IPS DF 19.7 (cell line): ENCODE data around the gene KDELR3.

ENCODE experiments used
- DNase-seq: peaks from one replicate; pipeline ENCODE4 v3.0.0-alpha.2; 2013; ENCODE audit warnings: low read depth, low spot score

KDELR3 gene

DNA sequence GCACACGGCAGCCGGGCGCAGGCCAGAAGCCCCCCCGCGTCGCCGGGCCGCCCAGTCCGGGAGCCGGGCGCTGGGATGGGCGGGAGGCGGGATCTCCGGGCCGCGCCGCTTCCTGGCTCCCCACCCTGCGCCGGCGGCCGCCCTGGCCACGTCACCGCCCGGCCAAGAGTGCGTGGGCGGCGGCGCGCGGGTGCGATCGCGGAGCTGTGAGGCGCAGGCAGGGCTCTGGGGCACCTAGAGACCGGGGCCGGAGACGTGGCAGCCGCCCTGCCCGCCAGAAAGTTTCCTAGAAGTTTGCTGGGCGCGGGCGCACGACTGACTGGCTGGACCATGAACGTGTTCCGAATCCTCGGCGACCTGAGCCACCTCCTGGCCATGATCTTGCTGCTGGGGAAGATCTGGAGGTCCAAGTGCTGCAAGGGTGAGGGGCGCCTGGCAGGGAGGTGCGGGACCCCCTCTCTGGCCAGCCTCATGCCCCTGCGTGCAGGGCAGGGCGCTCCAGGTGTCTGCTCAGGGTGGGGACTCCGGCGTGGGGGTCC, at the start of gene KDELR3:
Gene KDELR3, plus strand, starts transcription at position 193 of the 539 bp plus-strand sequence. Its CDS starts 138 bp downstream, at position 331.
- DNase-seq = no peak

DNA sequence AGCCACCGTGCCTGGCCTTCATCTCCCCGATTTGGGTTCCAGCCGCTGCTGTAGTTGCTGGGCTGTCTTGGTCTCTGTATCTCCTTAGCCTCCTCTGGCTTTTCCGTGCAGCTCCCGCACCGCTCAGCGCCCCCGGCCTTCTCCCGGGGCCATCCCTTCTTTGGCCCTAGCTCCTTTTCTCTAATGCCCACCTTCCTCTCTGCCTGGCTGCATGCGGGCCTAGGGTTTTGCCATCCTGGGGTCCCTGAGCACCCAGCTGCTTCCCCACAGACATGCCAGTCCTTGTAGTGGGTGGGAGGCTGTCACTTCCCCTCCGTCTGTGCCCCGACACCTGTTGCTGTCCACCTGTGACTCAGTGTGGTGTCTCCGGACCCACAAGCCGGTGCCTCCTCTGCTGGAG, 49.3 kb upstream of the KDELR3 start:
- no peak for DNase-seq

DNA sequence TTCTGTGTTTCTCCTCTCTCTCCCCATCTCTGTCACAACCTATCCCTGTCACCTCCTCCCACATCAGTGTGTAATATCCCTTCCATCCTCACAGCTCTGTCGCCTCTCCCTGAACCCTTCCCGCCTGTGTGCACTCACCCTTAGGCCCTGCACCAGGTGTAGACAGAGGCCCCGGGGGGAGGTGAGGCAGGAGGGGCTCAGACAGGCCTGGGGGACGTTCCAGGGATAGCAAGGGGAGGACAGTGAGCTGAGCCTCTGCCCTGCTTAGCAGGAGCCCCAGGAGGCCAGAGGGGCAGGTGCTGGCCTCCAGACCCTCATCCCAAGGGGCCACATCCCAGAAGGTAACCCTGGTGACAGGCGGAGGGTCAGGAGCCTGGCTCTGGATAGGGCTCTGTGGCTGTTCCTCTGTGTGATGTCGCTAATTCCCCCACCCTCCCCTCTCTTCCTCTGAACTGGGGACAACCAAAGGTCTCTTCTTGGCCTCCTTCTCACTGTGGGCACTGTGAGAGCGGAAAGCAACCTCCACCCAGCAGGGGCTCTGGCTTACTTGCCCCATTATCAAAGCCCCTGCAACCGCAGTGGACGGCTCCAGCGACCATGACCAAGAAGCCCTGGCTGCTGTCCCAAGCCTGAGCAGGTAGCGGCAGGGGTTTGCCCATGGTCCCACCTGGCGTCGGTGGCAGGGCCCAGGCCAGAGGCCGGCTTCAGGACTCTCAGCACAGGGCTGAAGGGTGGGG, 48.6 kb upstream of the KDELR3 start:
- DNase-seq = no peak

DNA sequence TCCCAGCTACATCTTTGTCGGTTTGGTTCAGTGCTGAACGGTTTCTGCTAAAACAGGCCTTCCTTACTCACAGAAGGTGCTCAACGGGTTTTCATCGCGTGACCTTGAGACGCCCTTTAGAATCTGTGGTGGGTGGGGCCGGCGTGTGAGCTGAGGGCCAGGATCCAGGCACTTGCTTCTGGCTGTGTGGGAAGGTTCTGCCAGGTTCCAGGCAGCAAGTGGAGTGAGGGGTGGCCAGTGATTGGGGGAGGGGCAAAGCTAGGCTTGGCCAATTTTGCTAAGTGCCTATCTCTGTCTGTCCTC, 48.1 kb upstream of the KDELR3 start:
- no peak for DNase-seq

DNA sequence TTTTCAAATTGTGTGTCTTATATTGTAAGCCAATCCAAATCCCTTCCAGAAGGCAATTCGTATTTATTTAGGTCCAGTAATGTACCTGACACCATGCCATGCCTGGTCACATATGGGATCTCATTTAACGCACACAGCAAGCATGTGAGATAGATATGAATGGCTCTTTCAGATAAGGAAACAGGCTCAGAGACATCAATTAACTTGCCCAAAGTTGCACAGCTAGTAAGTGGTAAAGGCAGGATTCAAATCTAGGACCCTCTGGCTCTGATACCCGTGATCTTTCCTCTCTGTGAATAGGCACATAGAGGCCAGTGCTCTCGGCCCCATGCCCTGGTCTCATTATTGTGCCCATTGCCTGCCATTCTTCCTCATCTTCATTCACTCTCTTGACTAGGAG, 47.2 kb upstream of the KDELR3 start:
- no peak for DNase-seq

DNA sequence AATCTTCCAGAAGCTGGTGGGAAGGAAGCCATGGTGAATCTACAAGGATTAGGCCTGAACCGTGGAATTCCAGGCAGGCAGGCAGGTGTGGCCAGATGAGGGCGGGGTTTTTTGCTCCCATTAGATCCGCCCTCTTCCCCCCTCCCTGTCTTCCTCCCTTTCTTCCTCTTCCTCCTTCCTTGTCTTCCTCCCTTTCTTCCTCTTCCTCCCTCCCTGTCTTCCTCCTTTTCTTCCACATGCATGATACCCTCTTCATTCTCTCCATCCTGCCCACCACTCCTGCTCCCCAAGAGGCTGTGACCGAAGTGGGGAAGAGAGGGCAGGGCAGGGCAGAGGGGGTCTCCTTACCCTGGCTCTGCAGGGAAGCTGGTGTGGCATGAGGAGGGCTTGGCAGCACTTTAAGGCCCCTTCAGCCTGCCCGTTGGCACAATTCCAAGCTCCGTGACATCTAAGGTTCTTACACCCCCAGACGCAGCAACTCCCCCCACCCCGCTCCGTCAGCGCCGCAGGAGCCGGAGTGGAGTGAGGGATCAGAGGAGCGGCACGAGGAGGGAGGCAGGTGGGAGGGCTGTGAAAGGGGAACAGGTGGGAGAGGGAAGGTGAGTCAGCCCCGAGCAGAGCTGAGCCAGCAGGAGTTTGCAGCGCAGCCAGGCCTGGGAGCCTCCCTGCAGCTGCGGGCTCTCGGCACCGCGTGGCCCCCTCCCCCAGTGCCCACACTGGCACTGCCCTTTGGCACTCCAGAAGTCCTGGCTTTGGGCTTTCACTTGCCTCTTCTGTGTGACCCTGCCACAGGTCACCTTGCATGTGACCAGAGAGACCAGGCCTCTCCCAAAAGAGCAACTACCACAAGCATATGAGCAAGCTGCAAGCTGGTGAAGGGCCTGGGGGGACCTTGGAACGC, 45.0 kb upstream of the KDELR3 start:
- DNase-seq = no peak

DNA sequence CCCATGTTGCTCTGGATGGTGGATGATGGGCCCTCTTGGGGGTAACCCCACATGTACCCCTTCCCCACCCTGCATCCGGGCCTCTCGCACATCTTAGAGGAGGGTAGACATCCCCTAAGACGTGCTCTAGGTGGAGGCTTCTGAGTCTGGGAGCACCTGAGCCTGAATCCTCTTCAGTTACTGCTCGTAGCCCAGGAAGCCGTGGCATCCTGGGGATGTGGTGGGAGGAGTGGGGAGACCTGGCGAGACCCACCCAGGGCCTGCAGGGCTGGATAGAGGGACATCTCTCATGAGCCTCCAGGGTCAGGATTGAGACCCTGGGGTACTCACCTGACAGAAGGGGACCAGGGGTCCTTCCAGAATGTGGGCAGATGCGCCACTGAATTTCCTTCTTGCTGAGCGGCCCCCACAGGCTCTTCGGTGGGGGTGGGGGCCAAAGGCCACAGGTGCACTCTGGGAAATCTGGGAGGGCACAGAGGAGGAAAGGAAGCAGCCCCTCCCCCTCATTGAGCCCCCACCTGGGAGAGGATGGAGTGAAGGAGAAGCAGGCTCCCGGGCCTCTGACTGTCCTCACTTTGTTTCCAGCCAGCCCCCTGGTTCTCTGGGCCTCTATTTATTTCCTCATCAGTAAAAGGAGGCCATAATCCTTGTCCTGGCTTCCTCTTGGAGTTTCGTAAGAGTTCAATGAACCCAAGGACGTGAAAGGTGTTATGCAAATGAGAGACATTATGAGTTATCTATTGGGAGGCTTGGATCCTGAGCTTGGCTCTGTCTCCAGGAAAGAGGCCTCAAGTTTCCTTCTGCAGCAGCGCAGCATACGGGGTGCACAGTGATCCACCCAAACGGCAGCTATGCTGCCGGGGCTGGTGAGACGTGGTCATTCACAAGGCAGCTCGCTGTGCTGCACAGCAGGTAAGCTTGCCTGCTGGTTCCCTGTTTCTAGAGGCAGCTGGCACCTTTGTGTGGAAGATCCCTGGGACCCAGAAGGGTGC, 44.1 kb upstream of the KDELR3 start:
- no peak for DNase-seq

DNA sequence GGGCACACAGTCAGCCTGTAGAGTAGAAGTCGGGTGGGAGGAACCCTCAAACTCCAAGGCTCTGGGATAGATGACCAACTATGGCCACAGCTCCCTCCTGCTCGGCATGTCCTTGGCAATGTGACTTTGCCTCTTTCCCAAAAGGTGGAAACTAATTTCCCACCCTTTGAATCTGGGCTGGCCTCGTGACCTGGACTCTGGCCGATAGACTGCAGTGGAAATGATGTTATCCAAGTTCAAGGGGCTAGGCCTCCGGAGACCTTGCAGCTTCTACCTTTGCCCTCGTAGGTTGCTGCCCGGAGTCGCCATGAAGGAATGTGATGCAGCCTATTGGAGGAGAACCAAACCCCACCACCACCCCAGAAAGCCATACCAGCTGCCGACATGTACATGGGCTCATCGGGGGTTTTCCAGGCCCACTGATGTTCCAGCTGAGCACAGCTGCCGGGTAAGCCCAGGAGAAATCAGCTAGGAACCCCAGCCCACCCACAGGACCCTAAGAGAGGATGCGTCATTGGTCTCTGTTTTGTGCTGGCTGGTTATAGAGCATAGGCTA, 43.3 kb upstream of the KDELR3 start:
- no peak for DNase-seq

DNA sequence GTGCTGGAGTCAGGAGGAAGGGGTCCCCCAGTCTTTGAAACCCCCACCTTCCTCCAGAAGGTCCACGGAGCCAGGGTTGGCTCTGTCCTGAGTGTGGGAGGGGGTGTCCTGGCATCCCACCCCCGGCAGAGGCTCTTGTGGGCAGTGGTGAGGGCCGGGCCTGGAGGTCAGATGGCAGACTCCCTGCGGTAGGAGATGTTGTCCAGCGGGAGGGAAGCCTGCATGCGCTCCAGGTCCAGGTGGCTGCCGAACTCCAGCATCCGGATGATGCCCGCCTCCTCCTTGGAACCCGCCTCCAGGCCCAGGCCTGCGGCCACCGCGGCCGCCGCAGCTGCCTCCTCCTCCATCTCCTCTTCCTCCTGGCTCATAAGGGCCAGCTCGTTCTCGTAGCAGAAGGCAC, 41.3 kb upstream of the KDELR3 start:
- DNase-seq = no peak

DNA sequence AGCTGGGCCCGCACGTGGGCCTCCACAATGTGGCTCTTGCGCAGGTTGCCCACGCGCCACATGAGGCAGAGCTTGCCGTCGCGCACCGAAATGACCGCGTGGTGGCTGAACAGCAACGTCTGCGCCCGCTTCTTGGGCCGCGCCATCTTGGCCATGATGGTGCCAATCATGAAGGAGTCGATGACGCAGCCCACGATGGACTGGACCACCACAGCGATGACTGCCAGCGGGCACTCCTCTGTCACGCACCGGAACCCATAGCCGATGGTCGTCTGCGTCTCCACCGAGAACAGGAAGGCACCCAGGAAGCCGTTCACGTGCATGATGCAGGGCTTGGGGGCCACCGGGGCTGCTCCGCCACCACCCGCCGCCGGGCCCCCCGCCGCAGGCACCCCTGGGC, 40.4 kb upstream of the KDELR3 start:
- DNase-seq = no peak

DNA sequence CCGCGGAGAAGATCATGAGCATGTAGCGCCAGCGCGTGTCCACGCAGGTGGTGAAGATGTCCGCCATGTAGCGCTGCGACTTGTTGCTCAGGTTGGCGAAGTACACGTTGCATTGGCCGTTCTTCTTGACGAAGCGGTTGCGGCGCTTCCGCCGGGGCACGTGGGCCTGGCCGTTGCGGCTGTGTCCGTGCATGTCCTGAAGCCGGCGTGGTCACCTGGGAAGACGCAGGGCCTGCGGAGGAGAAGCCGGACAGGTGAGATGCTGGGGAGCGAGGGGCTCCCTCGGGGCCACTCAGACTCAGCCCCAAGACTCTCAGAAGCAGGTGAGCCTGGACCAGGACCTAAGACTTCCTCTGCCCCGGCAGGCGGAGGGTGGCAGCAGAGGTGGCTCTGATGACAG, 40.0 kb upstream of the KDELR3 start:
- no peak for DNase-seq

DNA sequence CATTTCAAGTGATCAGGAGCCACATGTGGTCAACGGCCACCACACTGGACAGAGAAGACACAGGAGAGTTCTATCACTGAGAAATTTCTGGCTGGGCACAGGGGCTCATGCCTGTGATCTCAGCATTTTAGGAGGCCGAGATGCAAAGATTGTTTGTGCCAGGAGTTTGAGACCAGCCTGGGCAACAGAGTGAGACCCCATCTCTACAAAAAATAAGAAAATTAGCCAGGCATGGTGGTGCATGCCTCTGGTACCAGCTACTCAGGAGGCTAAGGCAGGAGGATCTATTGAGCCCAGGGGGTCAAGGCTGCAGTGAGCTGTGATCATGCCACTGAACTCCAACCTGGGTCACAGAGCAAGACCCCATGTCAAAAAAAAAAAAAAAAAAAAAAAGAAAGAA, 39.2 kb upstream of the KDELR3 start:
- DNase-seq = no peak

DNA sequence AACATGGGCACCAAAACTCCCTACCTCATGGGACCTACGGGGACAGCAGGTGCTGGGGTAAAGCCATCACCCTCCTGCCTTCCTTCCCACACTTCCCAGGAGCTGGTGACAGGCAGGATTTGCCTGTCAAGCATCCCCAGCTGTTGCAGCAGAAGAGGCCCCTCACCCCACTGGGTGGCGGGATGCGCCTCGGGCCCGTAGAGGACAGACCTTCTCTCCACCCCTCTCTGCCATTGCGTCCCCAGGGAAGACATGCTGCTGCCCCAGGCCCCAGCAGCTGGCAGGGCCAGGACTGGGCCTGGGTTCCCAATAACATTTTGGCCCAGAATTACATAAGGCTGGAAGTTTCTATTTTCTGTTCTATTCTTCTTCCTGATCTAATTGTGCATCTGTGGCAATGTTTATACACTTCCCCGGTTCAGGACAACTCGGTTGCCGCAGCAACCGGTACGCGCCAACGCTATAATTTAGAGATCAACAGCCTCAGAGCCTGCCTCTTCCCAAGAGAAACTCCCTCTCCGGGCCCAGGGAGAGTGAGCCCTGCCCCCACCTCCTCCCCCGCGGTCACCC, 38.3 kb upstream of the KDELR3 start:
- no peak for DNase-seq

DNA sequence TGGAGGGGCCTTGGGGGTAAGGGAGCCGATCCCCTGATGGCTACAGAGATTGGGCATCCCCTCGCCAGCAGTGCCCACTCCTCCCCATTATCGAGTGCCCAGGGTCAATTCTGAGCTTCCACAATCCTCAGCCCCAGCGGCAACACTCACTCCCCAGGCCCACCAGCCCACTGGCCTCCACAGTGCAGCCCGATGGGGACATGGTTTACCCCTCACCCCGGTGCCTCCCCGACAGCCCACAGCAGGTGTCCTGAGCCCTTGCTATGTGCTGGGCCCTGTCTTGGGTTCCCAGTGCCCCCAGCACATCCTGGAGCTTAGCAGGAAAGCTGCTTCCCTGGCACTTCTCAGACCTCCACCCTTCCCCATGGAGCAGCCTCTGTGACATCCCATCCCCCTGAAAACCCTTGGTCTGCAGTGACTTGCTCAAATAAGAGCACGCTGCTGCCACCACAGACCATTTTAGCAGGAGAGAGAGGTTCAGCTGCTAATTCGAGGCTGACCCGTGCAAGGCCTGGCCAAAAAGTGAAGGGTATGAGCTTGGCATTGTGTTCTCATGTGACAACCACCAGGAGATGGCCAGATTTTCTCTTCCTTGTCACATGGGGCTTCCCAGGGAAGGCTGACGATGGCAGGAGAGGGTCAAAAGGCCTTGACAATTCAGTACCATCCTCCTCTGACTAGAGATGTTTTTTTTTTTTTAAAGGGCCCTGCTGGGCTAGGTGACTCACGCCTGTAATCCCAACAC, 36.5 kb upstream of the KDELR3 start:
- DNase-seq = no peak

DNA sequence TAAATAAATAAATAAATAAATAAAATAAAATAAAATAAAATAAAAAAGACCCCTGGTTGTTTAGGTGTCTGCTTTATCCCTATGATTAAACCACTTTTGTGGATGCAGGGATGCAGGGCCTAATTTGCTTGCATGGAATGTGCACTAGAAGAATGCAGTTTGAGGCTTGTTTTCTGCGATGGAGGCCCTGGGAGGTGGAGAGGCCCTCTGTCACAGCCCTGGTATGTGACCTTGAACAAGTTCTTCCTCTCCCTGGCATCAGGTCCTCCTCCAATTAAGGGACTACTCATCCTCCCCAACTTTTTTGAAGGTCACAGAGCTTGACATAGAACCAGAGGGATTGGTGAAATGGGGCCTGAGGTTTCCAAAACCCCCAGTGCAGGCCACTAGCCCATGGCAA, 35.6 kb upstream of the KDELR3 start:
- no peak for DNase-seq

DNA sequence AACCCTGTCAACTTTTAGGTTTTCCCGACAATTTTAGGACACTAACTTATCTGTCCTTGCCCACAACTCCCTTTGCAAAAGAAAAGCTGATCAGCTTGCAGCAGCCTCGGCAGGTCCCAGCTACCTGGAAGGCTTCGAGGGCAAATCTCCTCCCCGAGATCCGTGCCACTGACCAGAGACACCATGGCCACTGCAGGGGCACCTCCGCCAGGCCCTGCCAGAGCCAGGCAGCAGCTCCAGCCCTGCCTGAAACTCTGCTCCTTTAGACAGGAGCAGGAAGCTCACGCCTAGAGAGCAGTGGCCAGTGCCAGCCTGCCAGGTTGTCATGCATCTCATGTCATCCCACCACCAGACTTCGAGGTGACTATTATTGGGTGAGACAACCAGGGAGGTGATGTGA, 34.0 kb upstream of the KDELR3 start:
- DNase-seq = no peak

DNA sequence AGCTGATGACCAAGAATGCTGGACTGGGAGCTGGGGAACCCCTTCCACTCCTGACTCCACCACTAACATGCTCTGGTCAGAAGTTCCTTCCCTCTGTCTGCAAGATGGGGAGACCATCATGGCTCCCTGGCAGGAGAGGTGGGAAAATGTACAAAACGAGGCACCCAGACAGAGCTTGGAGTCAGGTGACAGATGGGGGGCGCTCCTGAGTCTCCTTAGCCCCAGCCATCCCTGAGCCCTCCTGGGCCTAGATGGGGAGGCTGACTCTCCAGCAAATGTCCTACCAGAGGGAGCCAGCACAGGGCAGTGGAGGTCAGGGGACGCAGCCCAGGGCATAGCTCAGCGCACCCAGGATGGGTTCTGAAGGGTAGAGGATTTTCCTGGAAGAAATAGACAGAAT, 32.9 kb upstream of the KDELR3 start:
- no peak for DNase-seq

DNA sequence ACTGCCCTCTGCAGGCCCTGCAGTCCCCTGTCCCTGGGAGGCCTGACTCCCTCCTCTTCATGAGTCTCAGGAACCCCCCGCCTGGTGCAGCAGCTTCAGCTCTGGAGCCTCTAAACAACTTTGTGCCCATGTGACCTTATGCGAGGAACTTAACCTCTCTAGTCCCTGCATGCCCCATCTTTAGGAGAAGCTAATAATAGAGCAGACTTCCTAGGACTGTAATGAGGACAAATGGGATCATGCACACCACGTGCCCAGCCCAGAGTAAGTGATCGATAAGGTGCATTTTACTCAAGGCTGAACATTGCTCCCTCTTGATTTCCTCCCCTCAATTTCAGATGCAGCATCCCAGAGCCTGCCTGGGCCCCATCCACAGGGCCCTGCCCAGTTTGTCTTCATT, 31.9 kb upstream of the KDELR3 start:
- no peak for DNase-seq

DNA sequence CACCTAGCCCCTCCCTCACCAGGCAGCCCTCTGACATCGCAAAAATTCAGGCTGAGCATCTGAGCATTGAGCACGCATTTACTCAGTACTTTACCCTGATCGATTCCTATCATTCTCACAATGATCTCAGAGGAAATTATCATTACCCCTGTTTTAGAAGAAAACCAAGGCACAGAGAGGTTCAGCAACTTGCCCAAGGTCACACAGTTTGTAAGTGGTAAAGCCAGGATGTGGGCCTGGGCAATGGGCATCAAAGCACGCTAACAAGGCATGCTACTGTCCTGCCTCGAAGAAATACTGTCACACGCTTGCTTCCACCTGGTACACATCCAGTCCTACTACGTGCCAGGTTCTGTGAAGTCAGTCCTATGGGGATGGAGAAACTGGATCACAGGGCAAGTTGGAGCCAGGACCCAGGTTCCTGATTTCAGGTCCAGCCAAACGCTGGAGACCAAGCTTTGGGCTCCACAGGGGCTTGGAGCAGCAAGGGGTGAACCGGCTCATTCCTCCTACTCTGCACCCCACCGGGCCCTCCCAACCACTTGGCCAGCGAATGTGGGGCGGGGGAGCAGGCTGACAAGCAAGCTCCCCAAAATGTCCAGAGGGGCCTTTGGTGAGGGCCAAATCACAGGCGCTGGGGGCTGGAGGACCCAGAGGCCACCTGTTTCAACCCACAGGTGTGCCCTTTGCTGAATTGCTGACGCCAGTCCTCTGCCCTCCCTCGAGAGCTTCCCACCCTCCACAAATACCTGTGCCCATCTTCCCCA, 31.1 kb upstream of the KDELR3 start:
- no peak for DNase-seq

DNA sequence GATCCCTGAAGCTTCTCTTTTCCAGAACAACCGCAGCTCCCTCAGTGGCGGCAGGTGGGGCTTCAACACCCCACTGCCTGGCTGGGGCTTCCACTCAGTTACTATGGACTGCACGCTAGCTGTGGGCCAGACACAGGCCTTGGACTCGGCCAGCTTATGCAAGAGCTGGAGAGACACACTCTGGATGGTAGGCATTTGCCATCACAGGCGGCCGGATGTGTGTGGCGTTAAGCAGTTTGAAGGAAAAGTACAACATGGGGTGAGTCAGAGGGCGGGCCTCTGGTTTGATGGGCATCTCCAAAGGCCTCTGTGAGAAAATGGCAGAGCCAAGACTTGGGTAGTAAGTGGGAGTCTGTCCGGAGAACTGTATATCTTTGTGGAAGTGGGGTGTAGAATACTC, 30.5 kb upstream of the KDELR3 start:
- DNase-seq = no peak
